Measurements from ENCODE around the gene CNGA4.

DNA sequence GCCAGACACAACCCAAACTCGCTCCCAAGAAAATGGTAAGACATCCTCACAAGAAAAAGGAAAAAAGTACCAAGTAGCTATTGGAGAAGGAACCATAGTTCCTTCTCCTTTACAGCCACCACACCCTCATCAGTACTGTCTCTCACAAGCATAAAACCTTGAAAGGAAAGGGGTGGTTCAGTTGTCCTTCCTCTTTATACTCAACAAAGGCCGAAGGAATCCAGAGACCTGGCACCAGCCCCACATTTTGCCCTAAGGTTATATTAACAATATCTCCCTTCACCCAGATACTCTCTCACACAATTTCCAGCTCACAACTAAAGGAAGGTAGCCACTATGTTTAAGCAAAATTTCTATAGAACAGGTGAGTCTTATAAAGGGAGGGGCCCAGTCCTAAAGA is 13.0 kb upstream of the CNGA4 start:
- TF ChIP-seq, protein P1, sequence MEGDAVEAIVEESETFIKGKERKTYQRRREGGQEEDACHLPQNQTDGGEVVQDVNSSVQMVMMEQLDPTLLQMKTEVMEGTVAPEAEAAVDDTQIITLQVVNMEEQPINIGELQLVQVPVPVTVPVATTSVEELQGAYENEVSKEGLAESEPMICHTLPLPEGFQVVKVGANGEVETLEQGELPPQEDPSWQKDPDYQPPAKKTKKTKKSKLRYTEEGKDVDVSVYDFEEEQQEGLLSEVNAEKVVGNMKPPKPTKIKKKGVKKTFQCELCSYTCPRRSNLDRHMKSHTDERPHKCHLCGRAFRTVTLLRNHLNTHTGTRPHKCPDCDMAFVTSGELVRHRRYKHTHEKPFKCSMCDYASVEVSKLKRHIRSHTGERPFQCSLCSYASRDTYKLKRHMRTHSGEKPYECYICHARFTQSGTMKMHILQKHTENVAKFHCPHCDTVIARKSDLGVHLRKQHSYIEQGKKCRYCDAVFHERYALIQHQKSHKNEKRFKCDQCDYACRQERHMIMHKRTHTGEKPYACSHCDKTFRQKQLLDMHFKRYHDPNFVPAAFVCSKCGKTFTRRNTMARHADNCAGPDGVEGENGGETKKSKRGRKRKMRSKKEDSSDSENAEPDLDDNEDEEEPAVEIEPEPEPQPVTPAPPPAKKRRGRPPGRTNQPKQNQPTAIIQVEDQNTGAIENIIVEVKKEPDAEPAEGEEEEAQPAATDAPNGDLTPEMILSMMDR (IDR thresholded peaks at IDR 0.05), result no peak
- TF ChIP-seq EZH2phosphoT487 (IDR thresholded peaks at IDR 0.05), result no peak

Measured in neural progenitor cell (in vitro differentiated cells).